T1000 (cell line): Measurements from ENCODE around the gene PUM2.

ENCODE experiments used
- DNase-seq: peaks from one replicate; lab custom pipeline; 2025; ENCODE audit warnings: mixed read lengths; lab: John Stamatoyannopoulos, UW

PUM2 gene

DNA sequence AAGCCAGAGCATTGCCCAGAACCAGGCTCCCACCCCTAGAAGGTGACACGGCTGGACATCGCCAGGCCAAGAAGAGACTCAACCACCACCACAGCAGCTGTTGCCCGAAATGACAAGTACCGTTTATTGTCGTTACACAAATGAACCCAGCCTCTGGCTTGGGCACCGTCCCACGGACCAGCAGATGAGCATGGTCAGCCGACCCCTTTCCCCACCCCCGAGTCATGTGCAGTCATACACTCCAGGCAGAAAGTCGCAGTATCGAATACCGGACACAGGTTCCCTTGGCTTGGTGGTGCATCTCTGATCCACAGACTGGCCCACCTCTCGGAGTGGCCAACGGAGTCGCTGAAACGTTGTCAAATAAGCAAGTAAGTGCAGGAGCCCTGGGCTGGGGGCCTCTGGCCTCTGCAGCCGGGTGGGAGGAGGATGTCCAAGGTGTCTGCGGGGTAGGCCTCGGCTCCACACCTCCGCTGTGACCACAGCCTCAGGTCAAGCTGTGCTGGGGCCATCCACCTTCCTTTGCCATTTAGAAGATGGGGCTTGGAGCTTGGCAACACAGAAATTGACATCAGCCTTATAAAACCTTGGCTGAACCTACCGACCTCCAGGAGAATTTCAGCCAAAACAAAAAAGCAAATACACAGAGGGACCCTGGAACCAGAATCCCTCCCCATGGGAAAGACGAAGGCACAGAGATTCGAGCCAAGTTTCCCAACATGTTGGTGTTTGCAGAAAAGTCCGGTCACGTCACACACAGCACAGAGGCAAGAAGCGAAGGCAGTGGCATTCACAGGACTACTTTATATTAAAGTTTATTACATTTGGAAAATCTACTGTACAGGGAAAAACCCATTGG is 149.7 kb downstream of the PUM2 start:
- no peak for DNase-seq

DNA sequence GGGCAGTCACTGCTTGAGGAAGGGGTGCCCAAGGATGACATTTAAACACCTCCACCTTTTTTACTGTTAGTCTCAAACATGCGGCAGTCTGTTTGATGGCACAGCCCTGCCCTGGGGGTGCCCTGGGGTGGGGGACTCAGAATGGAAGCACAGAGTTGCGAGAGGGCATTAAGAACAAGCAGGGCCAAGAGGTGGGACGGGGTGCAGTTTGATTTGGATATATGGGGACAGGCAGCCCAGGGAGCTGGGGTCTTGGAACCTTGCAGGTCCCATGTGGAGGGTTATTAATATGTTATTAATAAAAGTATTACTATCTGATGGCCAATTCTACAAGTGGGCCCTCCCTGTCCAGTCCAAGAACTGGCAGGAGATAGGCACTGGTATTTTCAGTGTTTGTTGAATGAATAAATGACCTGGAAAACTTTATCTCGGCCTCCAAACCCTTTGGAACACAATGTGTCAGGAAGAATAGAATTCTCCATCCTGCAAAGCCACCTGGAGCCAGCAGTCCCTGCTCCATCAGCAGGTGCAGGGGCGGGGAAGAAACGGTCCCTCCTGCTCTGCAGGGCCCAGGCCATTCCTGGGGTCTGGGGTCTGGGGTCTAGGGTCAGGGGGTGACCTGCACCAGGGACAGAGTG is 150.9 kb downstream of the PUM2 start:
- no peak for DNase-seq

GRCh38 chr2:20198796-20199632 is 151.6 kb downstream of the PUM2 start:
- no peak for DNase-seq
